DND-41 (cell line): ENCODE results near the gene SPACA6.

ENCODE experiments used
- CTCF ChIP-seq: IDR thresholded peaks from 2 replicates; pipeline ENCODE4 v1.5.1; 2012; ENCODE audit warnings: borderline replicate concordance, low read length, moderate library complexity, mild to moderate bottlenecking; ENCODE audit not compliant: poor library complexity, severe bottlenecking; ENCODE audit errors: extremely low read depth
- EZH2 ChIP-seq: IDR thresholded peaks from 3 replicates; pipeline ENCODE4 v1.6.1; 2012; ENCODE audit warnings: borderline replicate concordance, low read depth, mild to moderate bottlenecking, moderate library complexity, low read length, inconsistent platforms; ENCODE audit not compliant: severe bottlenecking

- TF ChIP-seq CTCF (no peak), EZH2 (no peak)
These were observed 13.2 kb downstream of the SPACA6 start for GRCh38 chr19:51706296-51706695.
